Esophagus squamous epithelium (tissue), 5 donors: ENCODE results near the gene ACOX2. TPM values are rescaled to one million over a fixed set of nuclear protein-coding genes. Genes with fewer than 3 reads are reported as not detected.
A peak's percentile ranks its signal among the peaks of the same experiment; 100 is the strongest.

Experiments used
- DNase-seq: peaks from one replicate; lab custom pipeline; 2025; lab: John Stamatoyannopoulos, UW
- H3K27ac ChIP-seq, 4 donors: fragments of 200-600 bp; sonication (generic); one replicate each; pipeline ENCODE4 v1.5.1; 2016 to 2019; ENCODE audit warnings: mild to moderate bottlenecking in 1 of 4
- H3K27me3 ChIP-seq, 4 donors: fragments of 200-600 bp; sonication (generic); 1 replicate in 3 of 4; 2 replicates in 1 of 4; pipeline versions ENCODE4 v1.5.1 to v1.6.0; 2017 to 2021; ENCODE audit warnings: antibody characterized with exemption in 1 of 4
- H3K36me3 ChIP-seq, 3 donors: fragments of 200-600 bp; sonication (generic); one replicate each; pipeline ENCODE4 v1.5.1; 2016 to 2019
- H3K4me1 ChIP-seq, 3 donors: fragments of 200-600 bp; sonication (generic); one replicate each; pipeline ENCODE4 v1.5.1; 2017 to 2019
- H3K4me3 ChIP-seq, 4 donors: fragments of 200-600 bp; sonication (generic); 1 replicate in 3 of 4; 2 replicates in 1 of 4; pipeline ENCODE4 v1.5.1; 2016 to 2019; ENCODE audit warnings: mild to moderate bottlenecking in 2 of 4, moderate library complexity in 1 of 4
- H3K9me3 ChIP-seq, 3 donors: fragments of 200-600 bp; sonication (generic); one replicate each; pipeline ENCODE4 v1.5.1; 2016 to 2019
- CTCF ChIP-seq, 6 experiments: fragments of 450-650 bp in 4 of 6; fragments of 200-600 bp in 2 of 6; sonication (generic) in 2 of 6; IDR thresholded peaks; one replicate each; pipeline ENCODE4 v1.5.1; 2016 to 2019; ENCODE audit warnings: antibody characterized with exemption in 6 of 6, mild to moderate bottlenecking in 4 of 6, moderate library complexity in 4 of 6
- POLR2A ChIP-seq, 4 donors: fragments of 450-650 bp; IDR thresholded peaks; one replicate each; pipeline ENCODE4 v1.6.1; 2017; ENCODE audit warnings: antibody characterized with exemption in 4 of 4, mild to moderate bottlenecking in 4 of 4, moderate library complexity in 3 of 4
- WGBS, 2 donors: methylation state at CpG; one replicate each; pipeline ENCODE4 v1.1.5; 2018; 5-methylcytosine and 5-hydroxymethylcytosine counted together
- intact Hi-C: fragments of 100-400 bp; cut with DNase I; formaldehyde crosslinking; loops from one replicate; pipeline ENCODE4 v1.15.0; 2022
- total RNA-seq, 4 donors: library from RNA; depleted of rRNA; stranded (reverse); fragments of >200 nt; gene quantifications; one replicate each; pipeline ENCODE4 v1.1.0, GENCODE V29; 2016
- donor health status: DM: yes; HTN: yes; CAD: no.

The ACOX2 gene
- 10 to 100 TPM in 2 of 4 donors, 1 to 10 TPM in 2; 5.3 to 14.1 (median 10.0) TPM for total RNA-seq

GRCh38 chr3:58536501-58537411, at the start of gene ACOX2:
Gene ACOX2 (minus strand): TSS chr3:58537190. CDS start chr3:58535106, 2,084 bp downstream.
- no peak for DNase-seq
- TF ChIP-seq POLR2A (IDR thresholded peaks at IDR 0.05) (no peak), CTCF (IDR thresholded peaks at IDR 0.05) (no peak)
- Histone ChIP-seq H3K27ac (peak within 1 kb of the TSS; percentile 61 to 88 (median 77)), H3K9me3 (no peaks in the 10 kb centered on the region), H3K4me3 (peak within 1 kb of the TSS in 3 of 4 donors; percentile 30 to 56 (median 30)), H3K4me1 (peaks cover 23 to 47% (median 37%) of the 10 kb centered on the region in 3 donors), H3K27me3 (no peaks in the 10 kb centered on the region), H3K36me3 (peaks cover 0 to 26% (median 0%) of the 10 kb centered on the region in 3 donors)
- whole genome bisulfite sequencing, 2 donors = 30 to 36% methylated on average over 8 to 12 of the region's 13 CpGs
- intact Hi-C loops = no loop called here

- no peaks in the 10 kb centered on the region for H3K9me3 ChIP-seq
- TF ChIP-seq POLR2A (IDR thresholded peaks at IDR 0.05) = no peak
- TF ChIP-seq CTCF (IDR thresholded peaks at IDR 0.05) = no peak
- H3K27ac ChIP-seq = peak overlapping the region in 1 of 4 donors; percentile 90
- DNase-seq = no peak
- no peaks in the 10 kb centered on the region for H3K36me3 ChIP-seq
- H3K4me1 ChIP-seq = peaks cover 3 to 46% (median 12%) of the 10 kb centered on the region in 3 donors
- H3K4me3 ChIP-seq = peak overlapping the region in 2 of 4 donors; percentile 56 to 71
- 38 to 44% methylated on average over 6 of the region's 8 CpGs for WGBS, 2 donors
- intact Hi-C loops = no loop called here
- H3K27me3 ChIP-seq = peaks cover 0 to 32% (median 2%) of the 10 kb centered on the region in 4 donors
Observed at GRCh38 chr3:58585994-58586393, 49.0 kb upstream of the ACOX2 start.

GRCh38 chr3:58585005-58585786, 48.2 kb upstream of the ACOX2 start:
- H3K4me1 ChIP-seq = peaks cover 3 to 51% (median 15%) of the 10 kb centered on the region in 3 donors
- TF ChIP-seq CTCF (IDR thresholded peaks at IDR 0.05) = peak; percentile 56 to 93 (median 88)
- TF ChIP-seq POLR2A (IDR thresholded peaks at IDR 0.05) = peak in 1 of 4 donors; percentile 27
- no peak for DNase-seq
- peak overlapping the region; percentile 44 to 71 (median 58) for H3K4me3 ChIP-seq
- no peaks in the 10 kb centered on the region for H3K9me3 ChIP-seq
- intact Hi-C loops = no loop called here
- peaks cover 0 to 32% (median 2%) of the 10 kb centered on the region in 4 donors for H3K27me3 ChIP-seq
- WGBS, 2 donors = 4 to 6% methylated on average over 18 to 23 of the region's 46 CpGs
- H3K36me3 ChIP-seq = no peaks in the 10 kb centered on the region
- peak overlapping the region; percentile 74 to 92 (median 87) for H3K27ac ChIP-seq

GRCh38 chr3:58584690-58585004, 47.7 kb upstream of the ACOX2 start:
- TF ChIP-seq CTCF (IDR thresholded peaks at IDR 0.05) = no peak
- no peak for TF ChIP-seq POLR2A (IDR thresholded peaks at IDR 0.05)
- peak overlapping the region; percentile 44 to 71 (median 58) for H3K4me3 ChIP-seq
- WGBS, 2 donors = 23 to 24% methylated on average over 10 of the region's 10 CpGs

More at GRCh38 chr3:58584690-58585004, 47.7 kb upstream of the ACOX2 start:
- no peak for DNase-seq
- Histone ChIP-seq H3K4me1 (peaks cover 3 to 51% (median 15%) of the 10 kb centered on the region in 3 donors), H3K27ac (peak overlapping the region; percentile 74 to 92 (median 87)), H3K9me3 (no peaks in the 10 kb centered on the region), H3K36me3 (no peaks in the 10 kb centered on the region), H3K27me3 (peaks cover 0 to 32% (median 2%) of the 10 kb centered on the region in 4 donors)
- intact Hi-C loops = no loop called here
